Epithelial cell of esophagus (primary cell): ENCODE data around the gene WTIP.
"Not testable (repeated sequence)": the region's sequence is repeated elsewhere in the genome, so short reads cannot be mapped to it uniquely, and the experiment has no call there.

ENCODE experiments used
- DNase-seq: peaks from one replicate; pipeline ENCODE4 v3.0.0; 2010; ENCODE audit warnings: low read depth
- H3K4me3 ChIP-seq: 2 replicates; pipeline ENCODE4 v1.5.1; 2011; ENCODE audit warnings: mild to moderate bottlenecking, low read length, control low read depth
- CTCF ChIP-seq: IDR thresholded peaks from 2 replicates; pipeline ENCODE4 v1.5.1; 2011; ENCODE audit warnings: low read depth, mild to moderate bottlenecking, low read length, control low read depth, inconsistent platforms; ENCODE audit not compliant: insufficient read depth; ENCODE audit errors: missing control alignments

The WTIP gene

GRCh38 chr19:34506026-34506370 is 24.4 kb downstream of the WTIP start:
- DNase-seq, result no peak
- TF ChIP-seq CTCF, result no peak
- no peak overlapping the region for H3K4me3 ChIP-seq

- TF ChIP-seq CTCF, result no peak
- H3K4me3 ChIP-seq, result no peak overlapping the region
- DNase-seq, result no peak
Observed at GRCh38 chr19:34507414-34508067, 26.0 kb downstream of the WTIP start.

- H3K4me3 ChIP-seq, result no peak overlapping the region
- no peak for DNase-seq
- TF ChIP-seq CTCF, result no peak
Observed at GRCh38 chr19:34508540-34508939, 27.0 kb downstream of the WTIP start.

- not testable (repeated sequence) for DNase-seq, H3K4me3 ChIP-seq
Observed at GRCh38 chr19:34510904-34511303, 29.3 kb downstream of the WTIP start.

GRCh38 chr19:34512254-34512822 is 30.8 kb downstream of the WTIP start:
- no peak for DNase-seq
- TF ChIP-seq CTCF, result no peak
- H3K4me3 ChIP-seq, result no peak overlapping the region

GRCh38 chr19:34513767-34514166 is 32.2 kb downstream of the WTIP start:
- no peak overlapping the region for H3K4me3 ChIP-seq
- DNase-seq, result no peak
- no peak for TF ChIP-seq CTCF

GRCh38 chr19:34519602-34520001 is 38.0 kb downstream of the WTIP start:
- TF ChIP-seq CTCF, result no peak
- no peak overlapping the region for H3K4me3 ChIP-seq
- DNase-seq, result no peak

GRCh38 chr19:34523408-34523807 is 41.9 kb downstream of the WTIP start:
- no peak overlapping the region for H3K4me3 ChIP-seq
- no peak for TF ChIP-seq CTCF
- DNase-seq, result no peak
